Breast epithelium (tissue), 3 donors: Measurements from ENCODE around the gene TNNI2.

ENCODE experiments used
- POLR2A ChIP-seq: fragments of 450-650 bp; IDR thresholded peaks from one replicate; pipeline ENCODE4 v1.6.1; 2016; ENCODE audit warnings: antibody characterized with exemption, mild to moderate bottlenecking, moderate library complexity
- POLR2AphosphoS5 ChIP-seq, 3 donors: sonication (generic); formaldehyde crosslinking; IDR thresholded peaks; one replicate each; pipeline ENCODE4 v1.6.1; 2017; ENCODE audit warnings: antibody characterized with exemption in 3 of 3
- TF ChIP-seq, protein P1 (sequence below), 3 donors: fragments of 450-650 bp; IDR thresholded peaks; one replicate each; pipeline ENCODE4 v1.5.1; 2016 to 2017; ENCODE audit warnings: antibody characterized with exemption in 3 of 3, mild to moderate bottlenecking in 3 of 3, moderate library complexity in 3 of 3

DNA sequence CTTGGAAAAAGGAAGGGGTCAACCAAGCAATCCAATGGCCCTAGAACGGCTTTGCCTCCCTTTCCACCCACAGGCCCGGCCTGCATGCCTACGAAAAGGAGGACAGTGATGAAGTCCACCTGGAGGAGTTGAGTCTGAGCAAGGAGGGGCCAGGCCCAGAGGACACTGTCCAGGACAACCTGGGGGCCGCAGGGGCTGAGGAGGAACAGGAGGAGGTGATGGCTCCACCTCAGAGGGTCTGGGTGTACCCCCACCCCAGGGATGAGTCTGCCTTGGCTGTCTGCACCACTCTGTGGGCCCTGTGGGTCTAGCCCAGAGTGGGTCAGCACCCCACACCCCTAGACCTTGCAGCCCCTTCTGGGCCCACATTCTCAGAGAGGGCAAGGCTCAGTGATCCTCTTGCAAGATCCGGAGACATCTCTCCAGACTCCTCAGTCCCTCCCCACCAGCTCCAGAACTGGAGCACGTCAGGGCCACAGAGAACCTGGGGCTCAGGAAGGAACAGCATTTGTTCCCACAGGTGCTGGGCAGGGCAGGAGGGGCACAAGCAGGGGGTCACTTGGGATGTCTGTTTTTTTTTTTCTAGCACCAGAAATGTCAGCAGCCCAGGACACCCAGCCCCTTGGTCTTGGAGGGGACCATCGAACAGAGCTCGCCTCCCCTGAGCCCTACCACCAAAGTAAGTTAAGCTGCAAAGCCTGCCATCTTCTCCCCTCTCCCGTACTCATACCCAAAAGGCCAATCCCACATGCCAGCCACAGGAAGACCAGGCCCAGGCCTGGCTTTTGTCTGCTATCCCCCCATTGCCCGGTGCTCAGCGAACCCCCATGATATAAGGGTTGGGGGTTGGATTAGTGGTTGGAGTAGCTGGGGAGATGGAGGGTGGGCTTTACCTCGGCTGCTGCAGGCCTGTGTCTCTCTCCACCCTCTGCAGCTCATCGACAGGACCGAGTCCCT, 44.8 kb downstream of the TNNI2 start:
- TF ChIP-seq, protein P1, sequence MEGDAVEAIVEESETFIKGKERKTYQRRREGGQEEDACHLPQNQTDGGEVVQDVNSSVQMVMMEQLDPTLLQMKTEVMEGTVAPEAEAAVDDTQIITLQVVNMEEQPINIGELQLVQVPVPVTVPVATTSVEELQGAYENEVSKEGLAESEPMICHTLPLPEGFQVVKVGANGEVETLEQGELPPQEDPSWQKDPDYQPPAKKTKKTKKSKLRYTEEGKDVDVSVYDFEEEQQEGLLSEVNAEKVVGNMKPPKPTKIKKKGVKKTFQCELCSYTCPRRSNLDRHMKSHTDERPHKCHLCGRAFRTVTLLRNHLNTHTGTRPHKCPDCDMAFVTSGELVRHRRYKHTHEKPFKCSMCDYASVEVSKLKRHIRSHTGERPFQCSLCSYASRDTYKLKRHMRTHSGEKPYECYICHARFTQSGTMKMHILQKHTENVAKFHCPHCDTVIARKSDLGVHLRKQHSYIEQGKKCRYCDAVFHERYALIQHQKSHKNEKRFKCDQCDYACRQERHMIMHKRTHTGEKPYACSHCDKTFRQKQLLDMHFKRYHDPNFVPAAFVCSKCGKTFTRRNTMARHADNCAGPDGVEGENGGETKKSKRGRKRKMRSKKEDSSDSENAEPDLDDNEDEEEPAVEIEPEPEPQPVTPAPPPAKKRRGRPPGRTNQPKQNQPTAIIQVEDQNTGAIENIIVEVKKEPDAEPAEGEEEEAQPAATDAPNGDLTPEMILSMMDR (IDR thresholded peaks at IDR 0.05): no peak
- no peak for TF ChIP-seq POLR2A
- no peak for TF ChIP-seq POLR2AphosphoS5 (IDR thresholded peaks at IDR 0.05)
